ENCODE data around the gene WDR11.

The WDR11 gene

DNA sequence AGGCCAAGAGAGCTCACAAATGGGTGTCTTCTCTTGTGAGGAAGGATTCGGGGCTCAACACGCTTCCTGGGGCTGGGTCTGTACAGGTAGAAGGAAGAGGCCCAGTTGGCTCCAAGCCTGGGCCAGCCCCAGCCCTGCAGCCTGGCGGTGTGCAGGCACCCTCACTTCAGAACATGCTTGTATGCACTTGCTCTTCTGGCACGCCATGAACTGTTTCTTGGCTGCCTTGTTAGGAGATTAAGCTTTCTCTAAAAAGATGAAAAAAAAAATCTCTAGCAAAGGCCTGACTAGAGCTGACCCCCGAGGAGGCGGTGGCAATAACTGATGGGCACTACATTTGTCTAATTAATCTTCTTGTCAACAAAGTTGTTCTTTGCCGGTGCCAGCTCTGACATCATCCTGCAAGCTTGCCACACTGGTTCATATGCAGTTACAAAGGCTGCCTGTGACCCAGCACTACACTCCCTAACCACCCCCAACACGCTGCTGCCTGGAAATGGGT lies 94.7 kb downstream of the WDR11 start:
- TF ChIP-seq, protein P1, sequence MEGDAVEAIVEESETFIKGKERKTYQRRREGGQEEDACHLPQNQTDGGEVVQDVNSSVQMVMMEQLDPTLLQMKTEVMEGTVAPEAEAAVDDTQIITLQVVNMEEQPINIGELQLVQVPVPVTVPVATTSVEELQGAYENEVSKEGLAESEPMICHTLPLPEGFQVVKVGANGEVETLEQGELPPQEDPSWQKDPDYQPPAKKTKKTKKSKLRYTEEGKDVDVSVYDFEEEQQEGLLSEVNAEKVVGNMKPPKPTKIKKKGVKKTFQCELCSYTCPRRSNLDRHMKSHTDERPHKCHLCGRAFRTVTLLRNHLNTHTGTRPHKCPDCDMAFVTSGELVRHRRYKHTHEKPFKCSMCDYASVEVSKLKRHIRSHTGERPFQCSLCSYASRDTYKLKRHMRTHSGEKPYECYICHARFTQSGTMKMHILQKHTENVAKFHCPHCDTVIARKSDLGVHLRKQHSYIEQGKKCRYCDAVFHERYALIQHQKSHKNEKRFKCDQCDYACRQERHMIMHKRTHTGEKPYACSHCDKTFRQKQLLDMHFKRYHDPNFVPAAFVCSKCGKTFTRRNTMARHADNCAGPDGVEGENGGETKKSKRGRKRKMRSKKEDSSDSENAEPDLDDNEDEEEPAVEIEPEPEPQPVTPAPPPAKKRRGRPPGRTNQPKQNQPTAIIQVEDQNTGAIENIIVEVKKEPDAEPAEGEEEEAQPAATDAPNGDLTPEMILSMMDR (IDR thresholded peaks at IDR 0.05; ENCODE audit: low read depth, low read length, missing control alignments), result no peak
- in situ Hi-C loops (cut with HindIII; ENCODE audit: low sequenced_read_pairs), result loop anchor here (10.0 kb wide), 1 partner anchor 949 kb away; no protein-coding TSS in a partner anchor
- H3K4me3 ChIP-seq (ENCODE audit: low read depth, low read length), result no peak overlapping the region
- DNase-seq (ENCODE audit: low read depth), result no peak

DNA sequence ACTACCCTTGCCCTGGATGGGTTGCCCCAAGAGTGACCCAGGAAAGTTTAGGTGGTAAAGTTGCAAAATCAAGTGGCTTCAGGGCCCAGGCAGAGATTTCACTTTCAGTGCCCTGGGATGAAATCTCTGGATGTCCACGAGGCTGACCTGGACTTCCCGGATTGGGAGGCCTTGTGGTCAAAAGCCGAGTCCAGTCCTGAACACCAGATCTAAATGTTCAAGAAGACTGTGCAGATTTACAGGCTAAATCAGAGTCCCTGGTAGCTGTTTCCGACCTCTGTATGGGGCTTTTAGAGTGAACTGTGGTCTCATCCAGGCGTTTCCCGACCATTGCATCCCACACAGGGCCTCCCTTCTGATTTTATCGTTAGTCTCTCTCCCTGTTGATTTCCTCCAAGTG lies 95.3 kb downstream of the WDR11 start:
- no peak overlapping the region for H3K4me3 ChIP-seq (ENCODE audit: low read depth, low read length)
- TF ChIP-seq, protein P1 (IDR thresholded peaks at IDR 0.05; ENCODE audit: low read depth, low read length, missing control alignments), result no peak
- in situ Hi-C loops (cut with HindIII; ENCODE audit: low sequenced_read_pairs), result loop anchor here (10.0 kb wide), 1 partner anchor 948 kb away; no protein-coding TSS in a partner anchor
- DNase-seq (ENCODE audit: low read depth), result no peak

DNA sequence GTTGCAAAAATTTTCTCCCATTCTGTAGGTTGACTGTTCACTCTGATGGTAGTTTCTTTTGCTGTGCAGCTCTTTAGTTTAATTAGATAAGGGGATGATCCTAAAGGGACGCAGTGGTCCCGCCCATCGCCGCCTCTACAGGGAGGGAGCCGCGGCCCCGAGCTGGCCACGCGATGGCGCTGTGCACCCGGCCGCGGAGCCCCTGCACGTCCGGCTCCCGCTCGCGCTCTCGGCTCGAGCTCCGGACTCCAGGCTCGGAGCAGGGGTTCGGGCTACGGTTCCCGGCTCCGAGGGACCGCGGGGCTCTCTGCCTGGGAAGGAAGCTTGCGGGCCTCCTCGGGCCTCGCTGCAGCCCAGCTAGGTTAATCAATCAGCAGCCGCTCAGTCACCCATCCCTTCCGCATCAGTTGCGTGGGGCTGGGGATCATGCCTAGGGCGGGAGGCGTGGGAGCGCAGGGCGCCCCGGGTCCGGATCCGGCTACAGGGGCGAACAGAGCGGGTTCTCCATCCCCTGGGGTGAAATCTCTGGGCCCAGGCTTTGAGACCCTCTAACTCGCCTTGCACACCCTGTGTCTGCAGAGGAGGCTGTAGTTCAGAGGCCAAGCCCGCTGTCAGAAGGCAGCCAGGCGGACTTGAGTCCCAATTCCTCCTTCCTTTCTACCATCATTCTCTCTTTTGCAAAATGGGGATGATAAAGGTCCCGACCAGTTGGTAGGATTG lies 97.9 kb downstream of the WDR11 start:
- in situ Hi-C loops (cut with HindIII; ENCODE audit: low sequenced_read_pairs), result loop anchor here (10.0 kb wide), 1 partner anchor 946 kb away; no protein-coding TSS in a partner anchor
- TF ChIP-seq, protein P1 (IDR thresholded peaks at IDR 0.05; ENCODE audit: low read depth, low read length, missing control alignments), result peak; percentile 86
- peak overlapping the region; percentile 45 for H3K4me3 ChIP-seq (ENCODE audit: low read depth, low read length)
- peak; percentile 39 for DNase-seq (ENCODE audit: low read depth)

DNA sequence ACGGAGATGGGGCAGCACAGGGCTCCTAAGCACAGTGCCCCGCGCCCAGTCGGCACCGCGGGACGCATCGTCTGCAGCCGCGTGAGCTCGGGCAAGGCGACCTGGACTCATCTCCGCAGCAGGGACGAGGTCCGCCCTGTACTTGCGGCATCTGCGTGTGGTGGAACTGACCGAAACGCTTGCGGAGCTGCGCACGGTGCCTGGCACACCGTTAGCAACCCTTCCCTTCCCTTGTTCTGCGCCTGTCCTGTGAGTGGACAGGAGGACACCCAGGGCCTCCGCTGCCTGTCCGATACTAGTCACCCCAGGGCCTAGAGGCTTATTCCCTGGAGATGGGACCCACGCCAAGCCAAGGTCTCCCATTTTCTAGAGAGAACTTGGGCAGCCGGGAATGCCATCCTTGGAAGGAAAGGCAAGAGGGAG lies 98.5 kb downstream of the WDR11 start:
- H3K4me3 ChIP-seq (ENCODE audit: low read depth, low read length), result peak overlapping the region; percentile 45
- DNase-seq (ENCODE audit: low read depth), result no peak
- TF ChIP-seq, protein P1 (IDR thresholded peaks at IDR 0.05; ENCODE audit: low read depth, low read length, missing control alignments), result no peak
- in situ Hi-C loops (cut with HindIII; ENCODE audit: low sequenced_read_pairs), result loop anchor here (10.0 kb wide), 1 partner anchor 945 kb away; no protein-coding TSS in a partner anchor

DNA sequence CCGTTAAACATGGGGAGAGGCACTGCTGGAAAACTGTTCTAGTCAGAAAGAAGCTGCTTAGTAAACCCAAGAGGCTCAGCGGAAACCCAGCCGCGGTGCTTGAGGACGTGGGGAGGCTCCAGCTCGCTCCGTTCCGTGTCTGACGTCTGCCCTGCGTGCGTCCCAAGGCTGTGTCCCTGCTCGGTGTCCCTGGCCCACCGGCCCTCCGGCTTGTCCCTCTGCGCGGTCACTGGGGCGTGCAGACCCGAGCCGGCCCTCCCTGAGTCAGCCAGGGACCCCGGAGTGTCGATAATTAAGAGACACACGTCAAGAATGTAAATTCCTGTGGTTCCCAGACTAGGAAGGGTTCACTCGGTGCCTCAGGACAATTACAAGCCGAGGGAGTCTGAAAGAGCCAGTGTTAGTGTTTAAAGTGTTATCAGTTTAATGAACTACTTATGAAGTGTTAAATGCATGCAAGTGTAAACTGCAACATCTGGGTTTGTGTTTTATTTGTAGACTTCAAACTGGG lies 98.9 kb downstream of the WDR11 start:
- no peak for DNase-seq (ENCODE audit: low read depth)
- in situ Hi-C loops (cut with HindIII; ENCODE audit: low sequenced_read_pairs), result no loop called here
- TF ChIP-seq, protein P1 (IDR thresholded peaks at IDR 0.05; ENCODE audit: low read depth, low read length, missing control alignments), result no peak
- H3K4me3 ChIP-seq (ENCODE audit: low read depth, low read length), result peak overlapping the region; percentile 45

DNA sequence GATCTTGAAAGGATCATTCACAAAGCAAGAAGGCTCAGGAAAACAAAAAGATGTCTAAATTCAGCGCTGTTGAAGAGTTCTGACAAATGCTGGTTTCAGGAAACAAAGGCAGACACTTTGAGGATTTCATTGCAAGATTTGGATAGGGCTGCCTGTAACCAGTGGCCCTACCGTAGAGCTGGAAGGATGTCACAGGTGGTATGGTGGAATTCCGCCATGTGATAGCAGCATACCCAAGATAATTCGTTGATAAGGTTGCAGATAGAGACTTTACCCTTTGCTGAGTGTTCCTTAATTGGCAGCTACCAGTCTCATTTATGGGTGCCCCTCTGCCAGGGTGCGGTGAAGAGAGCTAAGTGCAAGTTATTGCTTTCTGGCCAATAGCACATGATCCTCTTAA lies 100.1 kb downstream of the WDR11 start:
- TF ChIP-seq, protein P1 (IDR thresholded peaks at IDR 0.05; ENCODE audit: low read depth, low read length, missing control alignments), result no peak
- DNase-seq (ENCODE audit: low read depth), result no peak
- H3K4me3 ChIP-seq (ENCODE audit: low read depth, low read length), result no peak overlapping the region
- in situ Hi-C loops (cut with HindIII; ENCODE audit: low sequenced_read_pairs), result no loop called here
